ENCODE data around the gene REEP1. TPM values are rescaled to one million over a fixed set of nuclear protein-coding genes. Genes with fewer than 3 reads are reported as not detected.
"Not testable (repeated sequence)": the region's sequence is repeated elsewhere in the genome, so short reads cannot be mapped to it uniquely, and the experiment has no call there.

Gene REEP1
- total RNA-seq, 1 experiment from 2014 or later = not detected

DNA sequence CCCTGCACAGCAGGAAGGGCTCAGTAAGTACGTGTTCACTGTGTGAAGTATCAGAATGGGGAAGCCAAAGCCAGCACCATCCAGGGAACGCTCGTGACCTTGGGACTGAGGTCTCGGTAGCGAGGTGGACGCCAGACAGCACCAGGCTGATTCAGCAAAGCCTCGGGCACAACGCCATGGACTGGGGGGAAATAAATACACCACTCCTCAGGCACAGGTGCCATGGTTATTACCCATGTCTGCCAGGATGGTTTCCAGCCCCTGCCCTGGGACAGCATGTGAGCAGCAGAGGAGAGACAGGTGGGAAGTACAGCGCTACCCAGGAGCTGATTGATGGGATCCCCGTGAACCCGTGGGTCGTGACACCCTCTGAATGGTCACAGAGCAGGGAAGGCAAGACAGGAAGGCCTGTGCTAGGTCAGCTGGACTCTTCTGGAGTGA is 53.0 kb downstream of the REEP1 start:
- no peak for DNase-seq (ENCODE audit: low spot score)

DNA sequence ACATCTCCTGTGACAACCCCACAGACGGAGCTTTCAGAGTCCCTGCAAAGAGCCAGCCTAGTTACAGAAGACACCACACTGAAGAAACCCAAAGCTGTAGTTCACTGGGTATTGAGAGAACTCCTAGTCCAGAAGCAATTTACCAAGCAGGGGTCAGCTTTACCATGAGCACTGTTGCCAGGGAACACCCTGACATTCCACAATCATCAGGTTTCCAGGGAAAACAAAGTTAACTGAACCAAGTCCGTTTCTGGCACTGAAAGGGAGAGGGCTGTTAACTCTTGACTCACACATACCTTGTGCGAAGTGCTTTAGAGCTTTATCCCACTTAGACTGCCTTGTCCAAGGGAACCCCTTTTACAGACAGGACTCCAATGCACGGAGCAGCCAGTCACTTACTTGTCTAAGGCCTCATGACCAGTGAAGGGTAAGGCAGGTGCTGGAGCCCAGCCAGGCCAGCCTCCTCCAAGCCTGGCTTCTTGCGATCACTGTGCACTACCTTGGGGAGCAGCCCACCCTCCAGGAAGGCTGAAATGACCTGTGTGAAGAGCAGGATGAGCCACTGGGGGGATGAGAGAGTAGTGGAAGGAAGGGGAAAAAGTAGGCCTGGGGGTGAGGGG is 53.9 kb downstream of the REEP1 start:
- DNase-seq (ENCODE audit: low spot score) = no peak

DNA sequence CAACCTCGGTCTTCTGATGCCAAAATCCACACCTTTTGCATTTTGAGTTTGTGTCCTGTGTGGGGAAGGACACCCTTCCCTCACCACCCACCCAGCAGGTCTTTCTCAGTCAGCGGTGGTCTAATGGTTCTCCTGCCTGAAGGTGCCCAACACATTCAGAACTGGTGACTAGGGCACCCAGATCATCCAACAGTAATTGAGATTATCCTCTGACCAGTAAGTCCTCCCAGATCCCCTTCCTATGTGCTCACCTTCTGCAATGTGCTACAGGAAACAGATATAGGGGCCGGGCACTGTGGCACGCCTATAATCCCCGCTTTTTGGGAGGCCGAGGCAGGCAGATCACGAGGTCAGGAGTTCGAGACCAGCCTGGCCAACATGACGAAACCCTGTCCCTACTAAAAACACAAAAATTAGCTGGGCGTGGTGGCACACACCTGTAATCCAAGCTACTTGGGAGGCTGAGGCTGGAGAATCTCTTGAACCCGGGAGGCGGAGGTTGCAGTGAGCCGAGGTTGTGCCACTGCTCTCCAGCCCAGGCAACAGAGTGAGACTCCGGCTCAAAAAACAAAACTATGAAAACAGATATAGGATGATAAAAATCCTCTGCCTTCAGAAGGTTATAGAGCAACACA is 56.2 kb downstream of the REEP1 start:
- no peak for DNase-seq (ENCODE audit: low spot score)

DNA sequence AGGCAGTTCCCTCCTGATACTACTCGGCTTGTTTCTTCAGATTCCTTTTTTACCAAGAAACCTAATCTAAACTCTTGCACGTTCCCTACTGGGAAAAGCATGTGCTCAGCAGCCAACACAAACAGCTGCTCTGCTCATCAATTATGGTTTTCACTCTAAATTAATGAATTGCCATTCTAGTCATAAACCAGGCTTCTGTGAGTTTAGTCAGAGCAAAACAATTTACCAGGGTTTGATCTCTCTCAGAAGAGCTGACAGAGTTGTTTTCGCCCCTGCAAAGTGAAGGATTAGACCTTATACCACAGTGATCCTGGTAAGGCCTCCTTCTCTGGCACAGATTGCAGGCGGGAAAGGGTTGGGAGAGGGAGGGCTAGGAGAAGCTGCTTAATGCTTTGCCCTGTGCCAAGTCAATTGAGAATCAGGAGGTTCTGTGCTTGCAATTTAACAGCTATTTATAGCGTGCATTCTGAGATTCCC is 57.2 kb downstream of the REEP1 start:
- no peak for DNase-seq (ENCODE audit: low spot score)

DNA sequence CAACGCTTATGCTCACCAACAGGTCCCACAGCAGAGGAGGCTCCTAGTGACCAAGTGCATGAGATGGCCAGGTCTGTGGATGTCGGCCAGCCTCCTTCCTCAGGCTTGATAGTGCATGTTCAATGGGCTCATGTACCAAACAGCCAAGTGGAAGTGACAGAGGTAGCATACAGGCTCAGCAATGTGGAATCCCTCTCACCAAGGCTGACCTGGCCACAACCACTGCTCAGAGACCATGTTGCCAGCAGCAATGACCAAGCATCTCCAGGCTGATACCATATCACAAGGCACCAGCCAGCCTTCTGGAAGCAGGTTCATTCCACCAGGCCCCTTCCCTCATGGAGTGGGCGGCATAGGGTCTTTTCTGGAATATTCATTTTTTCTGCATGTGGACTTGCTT is 61.5 kb downstream of the REEP1 start:
- no peak for DNase-seq (ENCODE audit: low spot score)

DNA sequence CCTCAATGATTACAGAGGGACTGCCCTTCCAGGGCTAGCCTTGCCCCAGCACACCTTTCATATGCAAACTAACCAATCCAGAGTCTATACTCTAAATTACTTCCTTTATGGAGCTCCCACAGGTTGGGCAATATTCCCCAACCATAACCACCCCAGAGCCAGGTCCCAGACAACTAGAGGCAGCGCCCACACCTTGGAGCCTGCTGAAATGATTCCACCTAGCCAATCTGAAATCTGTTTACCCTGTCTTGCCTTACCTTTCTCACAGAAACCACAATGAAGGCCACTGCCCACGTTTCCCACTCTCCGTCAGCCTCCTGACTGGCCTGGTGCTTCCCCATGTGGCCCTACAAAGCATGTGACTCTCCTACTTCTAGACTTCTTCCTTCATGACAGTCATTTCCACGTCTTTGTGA is 62.0 kb downstream of the REEP1 start:
- DNase-seq (ENCODE audit: low spot score) = no peak

DNA sequence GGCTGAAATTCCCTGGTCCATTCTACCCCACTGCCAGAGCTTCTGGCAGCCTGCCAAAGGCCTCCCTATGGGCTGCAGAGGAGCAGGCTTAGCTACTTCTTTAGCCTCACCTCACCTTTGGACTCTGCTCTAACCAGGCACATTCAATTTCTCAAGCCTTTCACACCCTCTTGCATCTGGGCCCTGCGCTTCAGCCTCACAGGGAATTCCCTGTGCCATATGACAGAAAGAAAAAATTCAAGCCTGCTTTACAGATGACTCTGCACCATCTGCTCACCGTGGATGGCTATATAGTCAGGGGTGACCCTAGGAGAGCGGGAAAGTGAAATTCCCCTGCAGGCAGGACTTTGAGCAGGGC is 62.5 kb downstream of the REEP1 start:
- DNase-seq (ENCODE audit: low spot score) = peak; percentile 81

DNA sequence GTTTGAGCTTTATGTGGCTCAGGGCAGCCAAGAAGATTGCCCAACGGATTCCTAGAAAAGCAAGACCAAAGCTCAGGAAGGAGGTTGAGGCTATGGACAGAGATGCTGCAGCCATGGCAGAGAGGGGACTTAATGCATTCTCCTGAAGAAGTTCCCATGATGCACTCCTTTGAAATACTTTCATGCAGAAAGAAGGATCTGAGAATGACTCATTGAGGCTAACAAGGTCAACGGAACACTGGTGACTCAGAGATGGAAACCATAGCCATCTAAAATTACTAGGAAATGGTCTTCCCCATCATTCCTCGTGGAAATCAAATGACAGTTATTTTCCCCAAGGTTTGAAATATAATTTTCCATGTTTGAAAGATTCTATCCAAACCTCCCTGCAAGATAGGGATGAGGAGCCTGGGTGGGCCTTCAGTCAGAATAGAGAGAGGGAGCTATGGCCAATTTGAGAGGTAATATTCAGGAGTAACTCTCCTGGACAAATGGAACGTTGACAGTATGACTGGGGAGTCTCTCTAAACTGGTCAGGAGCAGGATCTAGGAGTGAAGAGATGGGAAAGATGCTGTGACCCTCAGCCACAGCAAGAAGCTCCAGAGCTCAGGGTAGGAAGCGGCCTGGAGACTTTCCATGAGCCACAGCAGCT is 63.0 kb downstream of the REEP1 start:
- no peak for DNase-seq (ENCODE audit: low spot score)

DNA sequence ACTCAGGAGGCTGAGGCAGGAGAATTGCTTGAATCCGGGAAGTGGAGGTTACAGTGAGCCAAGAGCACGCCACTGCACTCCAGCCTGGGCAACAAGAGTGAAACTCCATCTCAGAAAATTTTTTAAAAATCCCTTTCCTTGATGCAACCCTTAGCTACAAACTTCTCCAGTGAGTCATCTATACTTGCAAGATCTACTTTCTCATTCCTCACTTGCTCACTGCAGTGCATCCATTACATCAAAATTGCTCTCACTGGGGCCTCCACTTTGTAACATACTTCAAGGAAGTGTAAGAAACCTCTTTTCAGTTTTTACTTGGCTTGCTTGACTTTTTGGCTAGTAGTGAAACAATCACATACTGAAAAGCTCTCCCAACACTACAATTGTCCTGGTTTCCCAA is 65.3 kb downstream of the REEP1 start:
- no peak for DNase-seq (ENCODE audit: low spot score)

DNA sequence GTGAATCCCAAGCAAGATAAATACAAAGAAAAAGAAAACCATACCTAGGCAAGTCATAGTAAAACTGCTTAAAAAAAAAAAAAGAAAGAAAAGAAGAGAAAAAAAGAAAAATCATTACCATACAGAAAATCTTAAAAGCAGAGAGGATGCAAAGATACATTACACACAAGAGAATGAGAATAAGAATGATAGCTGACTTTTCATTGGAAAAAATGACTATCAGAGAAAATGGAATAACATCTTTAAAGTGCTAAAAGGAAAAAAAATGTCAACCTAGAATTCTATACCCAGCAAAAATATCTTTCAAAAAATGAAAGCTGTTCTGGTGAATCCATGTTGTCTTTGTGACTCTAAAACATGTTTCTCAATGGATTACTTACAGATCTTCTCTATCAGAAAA is 66.2 kb downstream of the REEP1 start:
- DNase-seq (ENCODE audit: low spot score) = no peak

DNA sequence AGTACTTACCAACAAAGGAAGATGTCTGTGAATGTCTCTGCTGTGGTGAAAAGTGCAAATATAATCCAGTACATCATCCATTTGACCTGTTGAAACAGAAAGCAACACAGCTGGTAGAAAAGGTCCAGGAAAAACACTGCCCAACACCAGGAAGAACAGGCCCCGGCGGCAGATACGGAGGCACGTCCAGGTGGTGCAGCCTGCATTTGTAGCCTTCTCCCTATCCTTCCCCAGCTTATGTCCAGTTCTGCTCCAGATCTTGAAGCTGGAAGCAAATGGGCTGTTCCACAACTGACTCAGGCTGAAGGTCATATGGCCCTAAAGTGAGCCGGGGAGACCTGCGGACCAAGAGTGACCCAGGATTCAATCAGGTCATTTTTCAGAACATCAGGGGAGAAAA is 73.5 kb downstream of the REEP1 start:
- no peak for DNase-seq (ENCODE audit: low spot score)

DNA sequence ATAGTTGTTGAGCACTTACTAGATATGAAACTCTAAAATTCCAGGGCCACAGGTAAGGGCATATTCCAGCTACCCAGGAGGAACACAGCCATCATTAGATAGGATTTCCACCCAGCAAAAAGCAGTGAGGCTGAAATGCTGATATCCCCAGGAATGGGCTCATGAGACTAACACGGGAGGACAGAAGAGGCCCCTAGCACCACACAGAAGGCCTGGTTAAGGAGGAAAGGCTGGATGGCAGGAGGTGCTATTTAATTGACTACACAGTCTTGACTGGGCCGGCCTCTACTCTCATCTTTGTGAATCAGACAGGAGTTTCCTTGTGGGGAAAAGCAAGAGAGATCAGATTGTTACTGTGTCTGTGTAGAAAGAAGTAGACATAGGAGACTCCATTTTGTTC is 76.4 kb downstream of the REEP1 start:
- DNase-seq (ENCODE audit: low spot score) = no peak

DNA sequence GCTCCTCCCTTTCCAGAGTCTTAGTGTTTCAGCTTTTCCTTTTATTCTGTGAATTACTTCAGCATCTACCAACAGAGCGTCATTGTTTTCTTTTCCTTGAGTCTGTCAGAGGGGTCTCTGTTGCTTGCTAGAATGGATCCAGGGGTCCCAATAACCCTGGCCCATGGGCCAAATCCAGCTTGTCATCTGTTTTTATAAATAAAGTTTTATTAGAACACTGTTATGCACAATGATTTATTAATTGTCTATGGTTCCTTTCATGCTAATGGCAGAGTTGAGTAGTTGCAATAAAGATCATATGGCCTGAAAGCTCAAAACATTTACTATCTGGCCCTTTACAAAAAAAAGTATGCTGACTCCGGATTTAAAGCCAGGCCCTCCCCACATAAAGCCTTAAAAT is 79.3 kb downstream of the REEP1 start:
- DNase-seq (ENCODE audit: low spot score) = no peak

DNA sequence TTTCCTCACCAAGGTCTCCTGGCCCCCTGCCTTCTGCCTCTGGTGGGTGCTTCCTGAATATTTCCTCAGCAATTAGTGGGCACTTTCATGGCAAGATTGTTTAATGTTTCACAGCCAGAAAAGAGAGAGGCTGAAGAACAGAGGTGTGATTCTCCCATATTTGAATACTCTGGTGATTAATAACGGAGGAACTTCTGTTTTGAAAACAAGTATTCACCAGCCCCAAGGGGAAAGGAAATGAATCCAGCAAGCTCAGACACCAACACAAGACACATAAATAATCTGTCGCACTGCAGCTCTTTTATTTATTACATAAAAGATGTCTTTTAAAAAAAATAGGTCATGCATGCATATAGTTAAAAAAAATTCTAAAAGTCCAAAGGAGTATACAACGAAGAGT is 80.4 kb downstream of the REEP1 start:
- DNase-seq (ENCODE audit: low spot score) = no peak

DNA sequence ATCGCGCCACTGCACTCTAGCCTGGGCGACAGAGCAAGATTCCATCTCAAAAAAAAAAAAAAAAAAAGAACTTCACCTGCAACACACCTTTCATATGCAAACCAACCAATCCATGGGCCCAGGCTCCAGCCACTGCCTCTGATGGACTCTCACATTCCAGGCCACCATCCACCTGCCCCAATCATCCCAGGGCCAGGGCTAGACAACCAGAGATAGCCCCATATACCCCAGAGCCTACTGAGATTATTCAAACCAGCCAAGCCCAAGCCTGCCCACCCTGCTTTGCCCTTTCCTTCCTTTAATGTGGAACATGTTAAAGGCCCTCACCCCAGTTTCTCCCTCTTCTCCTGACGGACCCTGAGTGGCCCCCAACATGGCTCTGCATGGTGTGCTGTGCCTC is 81.1 kb downstream of the REEP1 start:
- DNase-seq (ENCODE audit: low spot score) = no peak

DNA sequence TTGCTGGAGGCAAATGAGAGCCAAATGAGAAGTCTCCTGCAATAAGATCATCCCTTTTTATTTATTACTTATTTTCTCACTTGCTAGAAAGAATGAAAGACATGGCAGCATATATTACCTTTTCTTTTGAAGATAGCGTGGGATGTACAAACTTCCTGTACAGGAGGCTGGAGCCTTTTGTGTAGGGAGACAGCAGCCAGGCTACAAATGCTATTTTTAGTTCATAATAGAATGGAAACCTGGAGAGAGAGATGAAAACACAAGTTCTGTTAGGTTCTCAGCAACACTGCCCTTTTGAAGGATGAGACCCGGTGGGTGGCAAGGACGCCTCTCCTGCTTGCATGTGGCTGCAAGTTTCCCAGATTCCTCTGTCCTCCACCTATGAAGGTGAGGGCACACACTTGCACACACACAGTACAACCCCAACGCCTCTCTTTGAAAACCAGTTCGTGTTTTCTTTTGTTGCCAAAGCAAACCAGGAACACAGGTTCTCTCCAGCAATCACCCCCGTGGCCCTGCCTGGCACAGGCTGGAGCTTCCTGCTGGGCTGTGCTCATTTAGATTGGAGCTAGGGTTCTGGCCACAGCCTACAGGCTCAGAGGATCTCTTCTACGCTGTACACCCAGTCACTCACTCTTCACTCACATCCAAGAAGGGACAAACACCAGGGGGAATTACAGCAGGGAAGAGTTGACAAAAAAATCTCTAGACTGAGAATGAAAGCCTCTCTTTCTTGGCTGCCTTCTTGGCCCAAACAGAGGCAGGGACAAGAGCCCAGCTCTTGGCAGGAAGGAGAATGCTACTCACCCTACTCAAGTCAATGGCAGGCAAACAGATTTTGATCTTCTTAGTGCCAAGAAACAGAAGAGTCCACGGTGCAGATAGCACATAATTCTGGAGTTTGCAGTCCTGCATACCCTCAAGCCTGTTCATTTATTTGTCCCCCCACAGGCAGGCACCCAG is 82.6 kb downstream of the REEP1 start:
- peak; percentile 47 for DNase-seq (ENCODE audit: low spot score)

DNA sequence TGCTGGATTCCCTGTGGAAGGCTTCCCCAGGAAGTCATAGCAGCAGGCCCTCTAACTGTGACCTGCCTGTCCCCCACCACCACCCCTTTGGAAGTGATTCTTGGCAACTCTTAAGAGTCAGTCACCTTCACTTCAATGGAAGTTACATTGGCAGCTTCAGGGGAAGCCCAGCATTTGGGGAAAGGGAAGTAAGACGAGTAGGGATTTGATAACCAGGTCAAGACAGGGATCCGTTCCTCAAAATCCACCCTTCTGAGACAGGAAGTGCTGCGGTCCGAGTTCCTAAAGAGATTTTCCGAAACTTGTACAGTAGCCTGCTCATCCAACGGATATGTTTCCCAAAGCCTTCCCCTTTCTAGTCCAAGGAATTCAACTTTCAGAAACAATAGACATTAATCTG is 84.0 kb downstream of the REEP1 start:
- DNase-seq (ENCODE audit: low spot score) = no peak

DNA sequence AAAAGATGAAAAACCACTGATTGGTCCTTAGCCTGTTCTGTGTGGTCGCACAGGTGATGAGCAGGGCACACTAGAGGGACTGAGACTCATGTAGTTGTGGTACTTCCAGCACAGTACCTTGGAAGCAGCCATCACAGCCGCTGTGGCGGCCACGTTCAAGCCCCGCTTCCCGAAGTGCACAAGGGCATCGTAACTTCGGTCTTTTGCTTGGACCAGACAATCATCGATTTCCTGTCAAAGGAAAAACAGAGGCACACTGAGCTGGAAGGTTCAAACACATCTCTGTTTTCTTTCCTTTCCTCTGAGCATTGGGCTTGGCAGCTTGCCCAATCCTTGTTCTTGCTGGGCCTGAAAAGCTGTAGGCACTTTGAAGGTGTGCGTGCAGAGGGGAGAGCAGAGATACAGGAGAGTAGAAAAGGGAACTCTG is 85.6 kb downstream of the REEP1 start:
- peak; percentile 16 for DNase-seq (ENCODE audit: low spot score)

DNA sequence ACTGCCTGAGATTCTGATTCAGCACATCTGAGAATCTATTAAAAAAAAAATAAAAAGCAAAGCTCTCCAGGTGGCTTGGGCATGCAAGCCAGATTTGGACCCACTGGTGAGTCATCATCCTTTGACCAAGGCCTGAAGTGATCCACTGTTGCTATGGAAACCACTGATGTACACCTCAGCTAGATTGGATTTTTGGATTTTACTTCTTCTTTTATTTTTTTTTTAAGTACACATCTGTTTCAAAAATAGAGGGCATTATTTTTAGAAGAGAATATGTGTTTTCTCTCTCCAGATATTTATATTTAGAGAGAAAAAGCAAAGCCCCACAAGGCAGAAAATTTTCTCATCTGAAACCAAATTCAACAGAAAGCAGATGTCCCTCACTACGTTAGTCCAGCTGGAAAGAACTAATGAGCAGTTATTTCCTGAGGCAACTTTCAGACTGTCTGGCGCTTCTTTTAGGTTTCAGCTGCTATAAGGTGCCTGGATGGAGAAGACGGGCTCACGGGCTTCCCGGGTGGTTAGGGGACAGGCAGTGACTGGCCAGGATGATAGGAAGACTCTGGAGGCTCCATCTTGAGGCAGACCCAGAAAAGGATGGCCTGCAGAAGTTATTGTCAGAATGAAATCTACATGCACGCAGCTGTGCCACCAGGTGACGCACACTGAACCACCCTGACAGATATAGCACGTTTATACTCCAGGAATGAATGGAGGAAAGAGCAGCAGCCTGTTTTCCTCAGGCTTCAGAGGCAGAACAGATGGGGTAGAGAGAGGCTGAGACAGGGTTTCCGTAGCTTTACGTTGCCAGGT is 87.6 kb downstream of the REEP1 start:
- peak; percentile 66 for DNase-seq (ENCODE audit: low spot score)

DNA sequence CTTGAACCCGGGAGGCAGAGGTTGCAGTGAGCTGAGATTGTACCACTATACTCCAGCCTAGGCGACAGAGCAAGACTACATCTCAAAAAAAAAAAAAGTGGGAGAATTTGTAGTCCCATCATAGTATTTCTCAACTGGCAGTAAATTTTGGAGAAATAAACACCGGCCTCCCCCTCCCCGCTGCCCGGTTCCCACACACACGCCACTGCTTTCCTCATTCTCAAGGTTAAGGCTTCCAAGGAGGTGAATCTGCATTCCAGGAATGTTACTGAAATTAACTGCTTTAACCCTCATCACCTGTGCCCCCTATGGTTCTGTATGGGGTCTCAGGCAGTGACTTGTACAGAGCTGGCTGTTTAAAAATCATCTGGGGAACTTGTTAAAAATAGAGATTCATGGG is 88.2 kb downstream of the REEP1 start:
- DNase-seq (ENCODE audit: low spot score) = no peak

DNA sequence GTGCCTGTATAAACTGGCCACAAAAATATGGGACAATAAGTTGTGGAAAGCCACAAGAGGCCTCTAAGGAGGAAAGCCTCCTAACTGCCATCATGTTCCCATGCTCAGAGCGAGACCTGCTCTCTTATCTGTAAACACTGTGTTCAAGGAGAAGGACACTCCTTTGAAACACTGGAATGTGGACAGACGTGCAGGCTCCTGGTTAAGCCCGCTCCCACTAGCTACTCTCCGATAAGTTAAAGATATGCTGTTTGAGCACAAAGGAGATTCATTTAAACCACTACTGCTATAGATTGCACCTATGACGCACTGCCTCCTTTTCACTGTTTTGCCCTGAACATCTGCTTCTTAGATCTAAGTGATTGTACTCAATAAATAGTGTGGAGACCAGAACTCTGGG is 92.2 kb downstream of the REEP1 start:
- DNase-seq (ENCODE audit: low spot score) = not testable (repeated sequence)
